HEK293T (cell line): ENCODE measurements around the gene CPEB1.

ENCODE experiments used
- ARNT ChIP-seq: fragments of 450-650 bp; IDR thresholded peaks from 2 replicates; pipeline ENCODE4 v1.6.1; 2017; ENCODE audit warnings: mild to moderate bottlenecking
- BHLHE40 ChIP-seq: fragments of 450-650 bp; IDR thresholded peaks from 2 replicates; pipeline ENCODE4 v1.6.1; 2016; ENCODE audit warnings: mild to moderate bottlenecking, moderate library complexity, borderline replicate concordance
- CTBP1 ChIP-seq: fragments of 450-650 bp; IDR thresholded peaks from 2 replicates; pipeline ENCODE4 v1.6.1; 2016; ENCODE audit warnings: borderline replicate concordance
- ELF4 ChIP-seq: fragments of 450-650 bp; IDR thresholded peaks from 2 replicates; pipeline ENCODE4 v1.6.1; 2017; ENCODE audit warnings: antibody characterized with exemption
- FOXK2 ChIP-seq: fragments of 450-650 bp; IDR thresholded peaks from 2 replicates; pipeline ENCODE4 v1.6.1; 2016; ENCODE audit warnings: mild to moderate bottlenecking
- FOXM1 ChIP-seq: fragments of 450-650 bp; IDR thresholded peaks from 2 replicates; pipeline ENCODE4 v1.6.1; 2017; ENCODE audit warnings: mild to moderate bottlenecking, borderline replicate concordance
- L3MBTL2 ChIP-seq: fragments of 450-650 bp; conservative IDR thresholded peaks from 2 replicates; pipeline ENCODE4 v1.6.1; 2016; ENCODE audit warnings: mild to moderate bottlenecking
- LEF1 ChIP-seq: fragments of 450-650 bp; IDR thresholded peaks from 2 replicates; pipeline ENCODE4 v1.6.1; 2017; ENCODE audit warnings: mild to moderate bottlenecking, borderline replicate concordance
- NFRKB ChIP-seq: fragments of 450-650 bp; IDR thresholded peaks from 2 replicates; pipeline ENCODE4 v1.6.1; 2016; ENCODE audit warnings: mild to moderate bottlenecking, moderate library complexity
- PKNOX1 ChIP-seq: fragments of 450-650 bp; IDR thresholded peaks from 2 replicates; pipeline ENCODE4 v1.6.1; 2016
- SP1 ChIP-seq: fragments of 450-650 bp; IDR thresholded peaks from 2 replicates; pipeline ENCODE4 v1.6.1; 2017
- SUZ12 ChIP-seq: fragments of 450-650 bp; IDR thresholded peaks from 2 replicates; pipeline ENCODE4 v1.6.1; 2016; ENCODE audit warnings: mild to moderate bottlenecking
- TARDBP ChIP-seq: fragments of 450-650 bp; IDR thresholded peaks from 2 replicates; pipeline ENCODE4 v1.6.1; 2016
- ZNF384 ChIP-seq: fragments of 450-650 bp; IDR thresholded peaks from 2 replicates; pipeline ENCODE4 v1.6.1; 2016

- TF ChIP-seq LEF1, result no peak
- TF ChIP-seq L3MBTL2, result no peak
- no peak for TF ChIP-seq FOXK2
- no peak for TF ChIP-seq FOXM1
- TF ChIP-seq SP1, result no peak
- no peak for TF ChIP-seq SUZ12
- TF ChIP-seq ELF4, result no peak
- no peak for TF ChIP-seq ZNF384
- TF ChIP-seq BHLHE40, result no peak
- no peak for TF ChIP-seq PKNOX1
- TF ChIP-seq NFRKB, result no peak
- no peak for TF ChIP-seq CTBP1
- no peak for TF ChIP-seq ARNT
- no peak for TF ChIP-seq TARDBP
These were observed 35.8 kb downstream of the CPEB1 start for GRCh38 chr15:82611348-82611747.
